Right cardiac atrium (tissue), 5 donors: ENCODE results near the gene STK39. TPM values are rescaled to one million over a fixed set of nuclear protein-coding genes. Genes with fewer than 3 reads are reported as not detected.

Experiments used
- ATAC-seq, 2 donors: fragments of 200-7000 bp; cut with Tn5 transposase; one replicate each; pipeline versions ENCODE4 v1.8.0 to v1.9.1; 2020; ENCODE audit warnings: moderate library complexity in 2 of 2, mild to moderate bottlenecking in 1 of 2
- DNase-seq, 3 donors: peaks; one replicate each; pipeline ENCODE4 v3.0.0-alpha.2; 2020
- H3K27ac ChIP-seq: one replicate; pipeline ENCODE4 v1.5.1; 2013; ENCODE audit warnings: mild to moderate bottlenecking, low read length, control low read depth, moderate library complexity
- H3K27me3 ChIP-seq: one replicate; pipeline ENCODE4 v1.6.1; 2013; ENCODE audit not compliant: control insufficient read depth, insufficient read depth
- H3K4me1 ChIP-seq: one replicate; pipeline ENCODE4 v1.6.1; 2013; ENCODE audit warnings: low read length; ENCODE audit not compliant: control insufficient read depth, insufficient read depth
- H3K4me3 ChIP-seq: one replicate; pipeline ENCODE4 v1.5.1; 2013; ENCODE audit warnings: low read length, control low read depth
- H3K9me3 ChIP-seq: one replicate; pipeline ENCODE4 v1.6.1; 2013; ENCODE audit warnings: low read length; ENCODE audit not compliant: control insufficient read depth
- WGBS: extraction: QIAGEN DNeasy Blood & Tissue Kit; methylation state at CpG from one replicate; pipeline ENCODE4 v1.1.7; 2013; 5-methylcytosine and 5-hydroxymethylcytosine counted together
- intact Hi-C, 4 donors: fragments of 100-400 bp; cut with DNase I; formaldehyde crosslinking; loops; one replicate each; pipeline versions ENCODE4 v1.11.0 to v1.14.0; 2022 to 2023
- polyA plus RNA-seq: library from polyadenylated mRNA; stranded (reverse); fragments of 200-250 nt; gene quantifications from one replicate; pipeline ENCODE4 v1.2.3, GENCODE V29; 2013
- total RNA-seq, 4 donors: library from RNA; stranded (reverse); fragmentation: NEBNext Ultra II Directional; extraction: Animal tissue kit (Norgen Biotek cat#: 25700); gene quantifications; one replicate each; pipeline ENCODE4 v1.2.1, GENCODE V29; 2021
- donor health status: healthy with polysubstance abuse.
- donor health status: DM: no; HTN: yes; CAD: no.
- donor health status: DM: no; HTN: no; CAD: no.
- donor health status: DM: no; HTN: yes; CAD: no; lungs with severe emphysema.
- donor health status: DM: yes; HTN: yes; CAD: no.

The STK39 gene
- total and polyA plus RNA-seq, 5 donors: 9.0 to 10.5 (median 10.2) TPM

- WGBS: 94% methylated on average over 5 of the region's 5 CpGs
- ATAC-seq (no peak), DNase-seq (no peak)
- H3K4me1 ChIP-seq: no peaks in the 10 kb centered on the region
- H3K4me3 ChIP-seq: no peak overlapping the region
- no peak overlapping the region for H3K27ac ChIP-seq
- H3K9me3 ChIP-seq: no peaks in the 10 kb centered on the region
- intact Hi-C loops: no loop called here
- no peaks in the 10 kb centered on the region for H3K27me3 ChIP-seq
These were observed 212.8 kb downstream of the STK39 start for GRCh38 chr2:168034616-168035015.

- Histone ChIP-seq H3K27me3 (no peaks in the 10 kb centered on the region), H3K4me1 (no peaks in the 10 kb centered on the region), H3K9me3 (no peaks in the 10 kb centered on the region), H3K27ac (no peak overlapping the region), H3K4me3 (no peak overlapping the region)
- WGBS: 95% methylated on average over 1 of the region's 1 CpG
- intact Hi-C loops: no loop called here
- ATAC-seq (no peak), DNase-seq (no peak)
These were observed 213.4 kb downstream of the STK39 start for GRCh38 chr2:168033966-168034365.

GRCh38 chr2:168032091-168032490 is 215.3 kb downstream of the STK39 start:
- intact Hi-C loops: no loop called here
- no peak overlapping the region for H3K27ac ChIP-seq
- 95% methylated on average over 3 of the region's 3 CpGs for WGBS

DNA sequence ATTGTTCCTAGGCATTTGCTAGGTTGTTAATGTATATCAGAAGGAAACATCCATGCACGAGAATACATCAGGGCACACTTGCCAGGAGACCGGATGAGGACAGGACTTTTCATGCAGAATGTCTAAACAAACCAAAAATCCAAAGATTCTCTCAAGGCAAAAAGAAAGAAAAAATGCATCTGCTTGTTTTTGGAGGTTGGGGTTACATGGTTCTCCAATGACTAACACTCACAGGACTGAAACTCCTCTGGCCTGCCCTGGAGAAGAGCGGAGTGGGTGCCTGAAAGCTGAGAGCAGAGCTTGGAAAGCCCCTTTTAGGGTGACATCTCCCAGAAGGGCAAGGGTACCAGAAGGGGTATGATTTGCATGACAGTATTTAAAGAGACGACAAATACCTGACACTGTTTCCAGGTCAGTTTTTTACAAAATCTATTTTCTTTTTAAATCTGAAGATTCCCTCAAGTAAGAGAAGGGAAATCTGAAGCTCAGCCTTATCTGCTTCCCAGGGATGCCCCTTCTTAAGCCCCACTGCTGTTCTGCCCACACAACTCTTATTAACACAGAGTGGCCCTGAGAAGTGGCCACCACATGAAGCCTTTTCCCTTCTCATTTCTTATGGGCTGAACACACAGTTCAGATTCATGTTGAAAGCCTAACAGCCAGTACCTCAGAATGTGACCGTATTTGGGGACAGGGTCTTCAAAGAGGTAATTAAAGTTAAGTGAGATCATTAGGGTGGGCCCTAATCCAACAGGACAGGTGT is 216.4 kb downstream of the STK39 start:
- no peaks in the 10 kb centered on the region for H3K27me3 ChIP-seq
- ATAC-seq (no peak), DNase-seq (no peak)
- no peak overlapping the region for H3K4me3 ChIP-seq
- no peak overlapping the region for H3K27ac ChIP-seq
- 97% methylated on average over 5 of the region's 5 CpGs for WGBS
- H3K9me3 ChIP-seq: no peaks in the 10 kb centered on the region
- intact Hi-C loops: no loop called here
- no peaks in the 10 kb centered on the region for H3K4me1 ChIP-seq

More at GRCh38 chr2:168032091-168032490, 215.3 kb downstream of the STK39 start:
- DNase-seq (no peak), ATAC-seq (no peak)
- Histone ChIP-seq H3K4me1 (no peaks in the 10 kb centered on the region), H3K27me3 (no peaks in the 10 kb centered on the region), H3K4me3 (no peak overlapping the region), H3K9me3 (no peaks in the 10 kb centered on the region)

GRCh38 chr2:168029071-168029470 is 218.3 kb downstream of the STK39 start:
- WGBS: 57% methylated on average over 1 of the region's 1 CpG

DNA sequence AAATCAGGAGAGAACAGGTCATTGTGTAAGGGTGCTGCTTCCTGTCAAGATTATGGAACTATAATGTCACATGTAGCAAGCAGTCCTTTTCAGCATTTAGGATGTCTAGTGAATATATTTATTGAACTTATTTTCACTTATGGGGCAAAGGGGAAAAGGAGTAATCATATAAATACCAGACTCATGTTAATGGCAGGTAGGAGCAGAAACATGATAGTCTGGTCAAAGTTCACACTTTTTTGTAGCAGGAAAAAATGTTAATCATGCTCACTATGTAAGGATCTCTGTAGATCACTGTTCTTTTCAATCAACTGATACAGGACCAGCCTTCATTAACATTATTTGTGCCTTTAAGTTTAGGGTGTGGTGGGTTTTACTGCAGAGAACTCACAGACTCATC is 219.0 kb downstream of the STK39 start:
- DNase-seq (no peak), ATAC-seq (no peak)
- no peak overlapping the region for H3K27ac ChIP-seq
- H3K4me3 ChIP-seq: no peak overlapping the region
- H3K27me3 ChIP-seq: no peaks in the 10 kb centered on the region
- intact Hi-C loops: no loop called here
- H3K9me3 ChIP-seq: no peaks in the 10 kb centered on the region
- no peaks in the 10 kb centered on the region for H3K4me1 ChIP-seq

More at GRCh38 chr2:168029071-168029470, 218.3 kb downstream of the STK39 start:
- ATAC-seq: no peak
- H3K4me3 ChIP-seq: no peak overlapping the region
- intact Hi-C loops: no loop called here
- H3K27me3 ChIP-seq: no peaks in the 10 kb centered on the region
- no peaks in the 10 kb centered on the region for H3K9me3 ChIP-seq
- no peak overlapping the region for H3K27ac ChIP-seq
- DNase-seq: no peak
- H3K4me1 ChIP-seq: no peaks in the 10 kb centered on the region

GRCh38 chr2:168025487-168026202 is 221.8 kb downstream of the STK39 start:
- 73% methylated on average over 11 of the region's 11 CpGs for WGBS
- H3K4me3 ChIP-seq: no peak overlapping the region
- intact Hi-C loops: no loop called here
- H3K9me3 ChIP-seq: no peaks in the 10 kb centered on the region
- DNase-seq (no peak), ATAC-seq (peak in 1 of 2 donors; percentile 22)
- H3K27me3 ChIP-seq: no peaks in the 10 kb centered on the region
- H3K27ac ChIP-seq: no peak overlapping the region
- H3K4me1 ChIP-seq: no peaks in the 10 kb centered on the region

DNA sequence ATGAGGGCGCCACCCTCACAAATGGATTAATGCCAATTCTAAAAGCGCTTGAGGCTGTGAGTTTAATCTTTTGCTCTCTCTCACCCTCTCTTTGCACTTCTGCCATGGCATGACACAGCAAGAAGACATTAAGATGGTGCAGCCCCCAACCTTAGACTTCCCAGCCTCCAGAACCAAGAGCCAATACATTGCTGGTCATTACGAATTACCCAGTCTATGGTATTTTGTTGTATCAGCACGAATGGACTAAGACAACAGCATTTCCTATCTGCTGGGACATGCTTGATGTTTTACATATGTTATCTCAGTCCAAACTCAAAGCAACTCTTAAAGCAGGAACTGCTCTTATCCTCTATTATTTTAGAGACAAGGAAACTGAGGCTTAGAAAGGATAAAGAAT is 222.9 kb downstream of the STK39 start:
- ATAC-seq (no peak), DNase-seq (no peak)
- WGBS: 81% methylated on average over 4 of the region's 4 CpGs
- H3K27ac ChIP-seq: no peak overlapping the region
- H3K4me1 ChIP-seq: no peaks in the 10 kb centered on the region
- H3K27me3 ChIP-seq: no peaks in the 10 kb centered on the region
- intact Hi-C loops: no loop called here
- no peaks in the 10 kb centered on the region for H3K9me3 ChIP-seq
- no peak overlapping the region for H3K4me3 ChIP-seq

DNA sequence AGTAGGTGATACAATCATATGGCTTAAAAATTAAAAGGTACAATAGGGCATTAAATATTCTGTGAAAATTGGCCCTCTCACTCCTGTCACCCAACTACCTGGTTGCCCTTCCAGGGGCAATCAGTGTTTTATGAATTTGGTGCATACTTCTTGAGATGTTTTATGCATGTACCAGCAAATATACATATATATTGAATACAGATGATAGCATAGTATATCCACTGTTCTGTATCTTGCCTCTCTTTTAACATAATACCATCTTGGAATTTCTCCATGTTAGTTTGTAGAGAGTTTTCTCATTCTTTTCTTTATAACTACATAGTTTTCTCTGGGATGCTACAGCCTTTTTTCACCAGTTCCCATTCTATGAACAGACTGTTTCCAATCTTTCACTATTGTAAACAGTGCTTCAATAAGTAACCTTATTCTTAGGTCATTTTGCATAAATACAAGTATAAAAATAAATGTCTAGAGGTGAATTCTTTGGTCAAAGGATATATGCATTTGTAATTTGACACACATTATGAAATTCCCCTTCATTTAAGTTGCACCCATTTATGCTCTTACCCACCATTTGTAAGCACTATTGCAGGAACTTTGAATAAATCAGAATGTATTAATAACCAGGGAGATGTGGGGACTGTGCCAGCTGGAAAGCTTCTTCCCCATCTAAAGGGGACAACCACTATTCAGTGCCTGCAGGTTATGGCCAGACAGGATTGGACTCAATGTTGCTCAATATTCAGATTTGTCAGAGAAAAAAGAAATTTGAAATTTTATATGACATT is 225.4 kb downstream of the STK39 start:
- no peaks in the 10 kb centered on the region for H3K4me1 ChIP-seq
- no peak overlapping the region for H3K4me3 ChIP-seq
- H3K9me3 ChIP-seq: no peaks in the 10 kb centered on the region
- H3K27ac ChIP-seq: no peak overlapping the region
- H3K27me3 ChIP-seq: no peaks in the 10 kb centered on the region
- intact Hi-C loops: no loop called here
- DNase-seq: no peak
- ATAC-seq: no peak

DNA sequence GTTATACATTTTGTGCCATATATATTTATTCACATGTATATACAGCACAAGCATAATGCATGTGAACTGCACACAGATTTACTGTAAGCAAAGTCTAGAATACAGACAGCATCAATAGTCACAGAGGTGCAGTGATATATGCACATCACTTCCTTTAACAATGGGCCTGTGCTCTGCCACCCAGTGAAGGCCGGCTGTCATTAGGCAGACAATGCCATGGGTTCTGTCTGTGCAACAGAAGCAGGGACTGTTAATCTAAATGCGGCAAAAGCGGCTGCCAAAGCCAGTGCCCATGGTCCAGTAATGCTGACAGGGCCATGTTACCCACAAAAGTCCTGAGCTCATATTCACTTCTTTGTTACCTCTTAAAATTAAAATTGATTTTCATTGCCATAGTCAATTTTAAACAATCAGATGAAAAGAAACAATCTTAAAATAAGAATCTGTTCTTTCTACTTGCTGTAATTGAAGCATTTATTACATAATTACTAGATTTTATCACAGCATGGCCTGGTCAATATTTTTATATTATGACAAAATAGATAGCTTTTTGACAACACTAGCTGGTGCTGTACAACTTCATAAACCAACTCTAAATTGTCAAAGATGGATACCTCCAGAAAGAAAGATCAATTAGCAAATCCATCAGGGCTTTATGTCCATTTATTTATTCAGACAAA is 232.0 kb downstream of the STK39 start:
- no peaks in the 10 kb centered on the region for H3K4me1 ChIP-seq
- H3K9me3 ChIP-seq: no peaks in the 10 kb centered on the region
- intact Hi-C loops: no loop called here
- H3K27me3 ChIP-seq: no peaks in the 10 kb centered on the region
- 94% methylated on average over 3 of the region's 3 CpGs for whole genome bisulfite sequencing
- DNase-seq (no peak), ATAC-seq (no peak)
- H3K27ac ChIP-seq: no peak overlapping the region
- H3K4me3 ChIP-seq: no peak overlapping the region
